Vein endothelial cell (primary cell): ENCODE results near the gene SLCO3A1. TPM values are rescaled to one million over a fixed set of nuclear protein-coding genes. Genes with fewer than 3 reads are reported as not detected.

Experiments used
- total RNA-seq: library from RNA; depleted of rRNA; stranded (reverse); fragments of >200 nt; gene quantifications from 2 replicates; pipeline ENCODE4 v1.2.3, GENCODE V29; 2012

SLCO3A1 gene
- total RNA-seq = 0.65 and 1.4 TPM in 2 replicates

DNA sequence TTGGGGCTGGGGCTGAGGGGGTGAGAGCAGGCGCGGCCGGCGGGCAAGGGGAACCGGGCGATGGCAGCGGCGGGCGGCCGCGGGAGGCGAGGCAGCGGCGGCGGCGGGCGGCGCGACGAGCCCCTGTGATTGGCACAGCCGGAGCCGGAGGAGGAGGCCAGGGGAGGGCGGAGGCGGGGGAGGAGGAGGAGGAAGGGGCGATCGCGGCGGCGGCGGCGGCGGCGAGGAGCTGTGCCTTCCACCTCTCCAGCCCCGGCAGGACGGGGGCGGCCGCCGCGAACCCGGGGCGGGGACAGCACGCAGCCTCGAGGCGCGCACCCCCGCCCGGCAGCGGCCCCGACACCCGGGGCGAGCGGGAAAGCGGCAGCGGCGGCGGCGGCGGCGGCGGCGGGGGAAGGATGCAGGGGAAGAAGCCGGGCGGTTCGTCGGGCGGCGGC, at the start of gene SLCO3A1:
Gene SLCO3A1 (plus strand): TSS at position 198 of the 437 bp plus-strand sequence.

